HepG2 (cell line): ENCODE measurements around the gene CPEB4. TPM values are rescaled to one million over a fixed set of nuclear protein-coding genes. Genes with fewer than 3 reads are reported as not detected.

Source experiments
- ATAC-seq: fragments of 200-7000 bp; cut with Tn5 transposase; 3 replicates; pipeline ENCODE4 v1.9.1; 2020; ENCODE audit warnings: mild to moderate bottlenecking, moderate library complexity
- BruUV-seq: library from RNA; stranded (reverse); fragments of 400-500 nt; replicated peaks from 2 replicates; lab custom pipeline; 2021; lab: Mats Ljungman, UMichigan
- CTCF ChIA-PET: fragments of 300-600 bp; formaldehyde crosslinking; extraction: SDS; loops from one replicate; lab custom pipeline; 2021; ENCODE audit warnings: low total read pairs, inconsistent platforms, low intra/inter-chr PET ratio; lab: Yijun Ruan, JAX
- POLR2A ChIA-PET: fragments of 350-600 bp; sonication (Branson Sonifier 250); formaldehyde crosslinking; loops from one replicate; lab custom pipeline; 2020; ENCODE audit warnings: antibody characterized with exemption, inconsistent platforms; lab: Yijun Ruan, JAX
- DNase-seq: peaks from one replicate; pipeline ENCODE4 v3.0.0-alpha.2; 2015; ENCODE audit warnings: low spot score
- FAIRE-seq: peaks from 3 replicates; lab custom pipeline; 2011; peaks lifted over from hg19 to GRCh38; lab: Jason Lieb, UNC
- H2AFZ ChIP-seq: one replicate; pipeline ENCODE4 v1.6.1; 2011; ENCODE audit warnings: low read length, inconsistent platforms
- H3K27ac ChIP-seq: fragments of 300-600 bp; 3 replicates; pipeline ENCODE4 v1.8.0; 2011; ENCODE audit warnings: mixed run types, mild to moderate bottlenecking, mixed read lengths, low read length, inconsistent platforms; ENCODE audit not compliant: insufficient read depth; ENCODE audit errors: extremely low read length
- H3K27me3 ChIP-seq, 2 experiments: fragments of 200-600 bp in 1 of 2; 2 replicates in 1 of 2; 3 replicates in 1 of 2; pipeline versions ENCODE4 v1.6.0 to v1.8.0; 2011; ENCODE audit warnings: low read length in 2 of 2, mild to moderate bottlenecking in 2 of 2, moderate library complexity in 2 of 2, inconsistent platforms in 1 of 2; ENCODE audit not compliant: insufficient read depth in 2 of 2, control insufficient read depth in 1 of 2
- H3K36me3 ChIP-seq, 2 experiments: fragments of 200-600 bp in 1 of 2; replicated peaks in 1 of 2; 2 replicates in 1 of 2; 3 replicates in 1 of 2; pipeline versions ENCODE4 v1.5.1 to v1.8.0; 2011; ENCODE audit warnings: low read length in 2 of 2, inconsistent platforms in 1 of 2; ENCODE audit not compliant: insufficient read depth in 2 of 2, control insufficient read depth in 1 of 2
- H3K4me1 ChIP-seq: 2 replicates; pipeline ENCODE4 v1.5.1; 2012; ENCODE audit warnings: low read length, inconsistent platforms; ENCODE audit not compliant: insufficient read depth
- H3K4me2 ChIP-seq: 2 replicates; pipeline ENCODE4 v1.6.0; 2011; ENCODE audit warnings: low read depth, low read length, inconsistent platforms
- H3K4me3 ChIP-seq, 3 experiments: fragments of 200-600 bp in 1 of 3; sonication (generic), shearing (Covaris generic) in 1 of 3; replicated peaks in 1 of 3; 2 replicates each; pipeline ENCODE4 v1.5.1; 2011 to 2016; ENCODE audit warnings: low read length in 3 of 3, inconsistent platforms in 2 of 3, low read depth in 2 of 3, mild to moderate bottlenecking in 2 of 3, control low read depth in 1 of 3, mixed read lengths in 1 of 3; ENCODE audit not compliant: insufficient read depth in 1 of 3
- H3K79me2 ChIP-seq: one replicate; pipeline ENCODE4 v1.6.1; 2011; ENCODE audit warnings: low read length, inconsistent platforms; ENCODE audit not compliant: insufficient read depth
- H3K9ac ChIP-seq: 2 replicates; pipeline ENCODE4 v1.6.0; 2011; ENCODE audit warnings: mild to moderate bottlenecking, low read depth, low read length, inconsistent platforms; ENCODE audit not compliant: insufficient read depth
- H3K9me3 ChIP-seq: 2 replicates; pipeline ENCODE4 v1.5.1; 2012; ENCODE audit warnings: mild to moderate bottlenecking, low read length
- H4K20me1 ChIP-seq: 2 replicates; pipeline ENCODE4 v1.6.0; 2011; ENCODE audit warnings: inconsistent platforms, mild to moderate bottlenecking, low read length, moderate library complexity; ENCODE audit not compliant: insufficient read depth
- CEBPB ChIP-seq: IDR thresholded peaks from 2 replicates; pipeline ENCODE4 v1.6.1; 2011; ENCODE audit warnings: low read depth, low read length, improper control_type of control experiment, borderline replicate concordance
- CEBPG ChIP-seq: IDR thresholded peaks from 2 replicates; pipeline ENCODE4 v1.6.1; 2016
- ETV5 ChIP-seq: IDR thresholded peaks from 2 replicates; pipeline ENCODE4 v1.6.1; 2018; ENCODE audit warnings: missing biosample characterization, missing genetic modification reagents, inconsistent platforms, borderline replicate concordance
- KMT2B ChIP-seq: IDR thresholded peaks from 2 replicates; pipeline ENCODE4 v1.6.1; 2016; ENCODE audit warnings: missing genetic modification reagents, missing compliant biosample characterization
- MEF2D ChIP-seq: sonication (generic); formaldehyde crosslinking; IDR thresholded peaks from 2 replicates; pipeline ENCODE4 v1.5.1; 2020; ENCODE audit warnings: mild to moderate bottlenecking, missing genetic modification reagents
- NFIC ChIP-seq: IDR thresholded peaks from 2 replicates; pipeline ENCODE4 v1.6.1; 2012; ENCODE audit warnings: mild to moderate bottlenecking, low read length, inconsistent platforms
- SMARCC2 ChIP-seq: fragments of 450-650 bp; IDR thresholded peaks from 2 replicates; pipeline ENCODE4 v1.6.1; 2017; ENCODE audit warnings: antibody characterized with exemption, mild to moderate bottlenecking
- SRY ChIP-seq: sonication (generic); formaldehyde crosslinking; IDR thresholded peaks from 2 replicates; pipeline ENCODE4 v1.8.0; 2022; ENCODE audit warnings: mild to moderate bottlenecking, missing genetic modification reagents
- ZNF800 ChIP-seq: sonication (generic); formaldehyde crosslinking; IDR thresholded peaks from 2 replicates; pipeline ENCODE4 v1.4.0; 2020; ENCODE audit warnings: missing genetic modification reagents
- WGBS: methylation state at CpG from one replicate; pipeline ENCODE4 v1.1.6; 2017; ENCODE audit warnings: low lambda C conversion rate; 5-methylcytosine and 5-hydroxymethylcytosine counted together
- in situ Hi-C: cut with HindIII; loops from 2 replicates; pipeline ENCODE4 v1.10.0; 2017; ENCODE audit warnings: low pct_unique_long_range_greater_than_20kb; ENCODE audit not compliant: extremely low pct_ligation_motif_present
- intact Hi-C: fragments of 100-400 bp; cut with micrococcal nuclease; formaldehyde crosslinking; loops from one replicate; pipeline ENCODE4 v1.10.0; 2022; ENCODE audit not compliant: unreplicated experiment
- polyA plus RNA-seq, 8 experiments: library from polyadenylated mRNA; depleted of rRNA in 3 of 8; stranded (reverse) in 7 of 8; unstranded in 1 of 8; fragments of >200 nt; fragmentation: Illumina TruSeq in 4 of 8; extraction: Trizol in 4 of 8; gene quantifications; 2 replicates each; pipeline versions ENCODE4 v1.2.1 to v1.2.3, GENCODE V29; 2011 to 2016; ENCODE audit warnings: low read depth in 4 of 8, missing spikeins in 1 of 8, mixed read lengths in 1 of 8; ENCODE audit not compliant: insufficient read depth in 1 of 8
- total RNA-seq, 5 experiments: library from RNA; depleted of rRNA; stranded (reverse); fragments of >200 nt; fragmentation: Illumina TruSeq; extraction: Trizol; gene quantifications; 2 replicates each; pipeline ENCODE4 v1.2.3, GENCODE V29; 2016; ENCODE audit warnings: low read depth in 1 of 5
- TF ChIP-seq, protein P1 (sequence below): IDR thresholded peaks from 2 replicates; pipeline ENCODE4 v1.6.1; 2016

Gene CPEB4
- total and polyA plus RNA-seq, 2 of the 13 experiments (the other 11 are each of a cell fraction or from before 2014, with no cell fraction given), result 7.7 to 26.7 TPM

DNA sequence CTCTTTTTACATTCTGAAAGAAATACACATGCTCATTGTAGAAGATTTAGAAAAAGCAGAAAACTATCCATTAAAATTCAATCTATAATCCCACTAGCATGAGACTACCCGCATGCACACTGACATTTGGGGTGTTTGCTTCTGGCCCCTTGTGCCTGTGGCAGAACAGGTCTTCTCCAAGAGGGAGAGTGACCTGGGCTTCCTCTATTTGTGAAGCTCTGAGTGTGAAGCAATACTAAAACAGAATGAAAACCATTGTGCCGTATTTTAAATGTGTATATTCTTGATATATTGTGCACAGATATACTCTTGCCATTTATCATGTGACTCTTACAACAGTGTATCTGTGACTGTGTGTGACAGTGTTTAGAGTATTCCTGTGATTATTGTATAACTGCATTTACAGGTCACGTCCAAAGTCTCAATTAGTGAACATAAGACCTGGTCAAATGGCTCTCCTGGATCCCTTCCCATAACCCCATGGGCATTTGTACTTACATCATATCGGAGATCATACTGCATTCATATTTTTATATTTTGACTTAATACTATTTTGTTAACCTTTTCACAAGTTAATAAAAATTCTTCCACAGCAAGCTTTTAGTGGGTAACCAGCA is 14.7 kb upstream of the CPEB4 start:
- Histone ChIP-seq H2AFZ (no peak overlapping the region), H3K9me3 (no peaks in the 10 kb centered on the region), H3K27ac (no peak overlapping the region), H3K4me2 (peak overlapping the region; percentile 69), H3K9ac (no peak overlapping the region), H3K36me3 (no peaks in the 10 kb centered on the region), H3K27me3 (no peaks in the 10 kb centered on the region), H3K4me1 (peaks cover 52% of the 10 kb centered on the region)
- intact Hi-C loops, result no loop called here
- DNase-seq (no peak), FAIRE-seq (no peak), ATAC-seq (peak; percentile 43; the same call in 2 of the 3 replicates)
- 62% methylated on average over 4 of the region's 4 CpGs for WGBS
- ChIA-PET CTCF (no interaction called here), POLR2A (interaction anchor here (1.0 to 2.5 kb wide), 6 partner anchors 14 to 109 kb away, joined by 3 to 14 read pairs (median 5); partner anchors contain the start of gene CPEB4)
- no TSS peak for BruUV-seq
- TF ChIP-seq SMARCC2 (no peak), NFIC (no peak), CEBPB (peak; percentile 29; the same call in 1 of the 2 replicates), CEBPG (peak; percentile 33; the same call in 1 of the 2 replicates)
- TF ChIP-seq, protein P1, sequence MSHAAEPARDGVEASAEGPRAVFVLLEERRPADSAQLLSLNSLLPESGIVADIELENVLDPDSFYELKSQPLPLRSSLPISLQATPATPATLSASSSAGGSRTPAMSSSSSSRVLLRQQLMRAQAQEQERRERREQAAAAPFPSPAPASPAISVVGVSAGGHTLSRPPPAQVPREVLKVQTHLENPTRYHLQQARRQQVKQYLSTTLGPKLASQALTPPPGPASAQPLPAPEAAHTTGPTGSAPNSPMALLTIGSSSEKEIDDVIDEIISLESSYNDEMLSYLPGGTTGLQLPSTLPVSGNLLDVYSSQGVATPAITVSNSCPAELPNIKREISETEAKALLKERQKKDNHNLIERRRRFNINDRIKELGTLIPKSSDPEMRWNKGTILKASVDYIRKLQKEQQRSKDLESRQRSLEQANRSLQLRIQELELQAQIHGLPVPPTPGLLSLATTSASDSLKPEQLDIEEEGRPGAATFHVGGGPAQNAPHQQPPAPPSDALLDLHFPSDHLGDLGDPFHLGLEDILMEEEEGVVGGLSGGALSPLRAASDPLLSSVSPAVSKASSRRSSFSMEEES (CRISPR knock-in tag), result peak; percentile 44; the same call in 1 of the 2 replicates
- TF ChIP-seq, all 625 proteins: peak for 3
- Histone ChIP-seq H3K79me2 (no peaks in the 10 kb centered on the region), H4K20me1 (no peaks in the 10 kb centered on the region), H3K4me3 (peak overlapping the region in 2 of 3 experiments; percentile 13 to 52; a peak in 1 of 6 replicates)
- in situ Hi-C loops, result no loop called here

DNA sequence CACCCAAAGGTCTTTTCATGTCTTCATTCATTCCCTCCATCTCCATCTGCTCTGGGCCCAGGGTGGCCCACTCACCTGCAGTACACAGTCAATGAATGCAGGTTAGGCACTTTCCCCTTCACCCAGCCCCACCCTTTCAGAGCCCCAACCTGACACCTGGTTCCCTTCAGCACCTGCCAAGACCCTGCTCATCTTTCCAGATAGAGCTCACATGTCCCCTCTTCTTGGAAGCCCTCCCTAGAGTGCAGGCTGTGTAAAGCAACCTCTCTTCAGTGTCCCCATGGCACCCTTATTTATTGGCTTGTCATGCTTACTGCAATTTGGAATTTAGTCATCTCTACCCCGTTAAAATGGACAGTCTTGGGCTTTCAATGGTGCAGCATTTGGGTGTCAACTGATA is 13.0 kb upstream of the CPEB4 start:
- WGBS, result 16% methylated on average over 1 of the region's 1 CpG
- BruUV-seq, result no TSS peak

More for the DNA sequence above, 13.0 kb upstream of the CPEB4 start:
- peaks cover 52% of the 10 kb centered on the region for H3K4me1 ChIP-seq
- no peaks in the 10 kb centered on the region for H3K9me3 ChIP-seq
- no peak overlapping the region for H3K4me2 ChIP-seq
- intact Hi-C loops (no loop called here), in situ Hi-C loops (no loop called here)
- POLR2A ChIA-PET, result no interaction called here
- H3K4me3 ChIP-seq, result no peak overlapping the region
- H4K20me1 ChIP-seq, result no peaks in the 10 kb centered on the region
- ATAC-seq, result no peak
- H3K27ac ChIP-seq, result no peak overlapping the region
- no peak for TF ChIP-seq ZNF800 (CRISPR knock-in tag)
- TF ChIP-seq ETV5, result no peak
- no peak for TF ChIP-seq KMT2B (CRISPR knock-in tag)
- no peak for TF ChIP-seq SRY (CRISPR knock-in tag)
- no peak for TF ChIP-seq MEF2D (CRISPR knock-in tag)
- no peak for DNase-seq
- no peak overlapping the region for H2AFZ ChIP-seq
- no peaks in the 10 kb centered on the region for H3K36me3 ChIP-seq
- CTCF ChIA-PET, result no interaction called here
- no peak for FAIRE-seq
- H3K79me2 ChIP-seq, result no peaks in the 10 kb centered on the region
- H3K9ac ChIP-seq, result no peak overlapping the region
- H3K27me3 ChIP-seq, result no peaks in the 10 kb centered on the region
